HG02610 (cell line): ENCODE data around the gene RIMBP2.

ENCODE experiments used
- ATAC-seq: cut with Tn5 transposase; IDR thresholded peaks from one replicate; pipeline ENCODE4 v1.9.1; 2021; ENCODE audit warnings: mild to moderate bottlenecking, moderate library complexity; ENCODE audit not compliant: unreplicated experiment

RIMBP2 gene

GRCh38 chr12:130547480-130548155 is 168.5 kb downstream of the RIMBP2 start:
- no peak for ATAC-seq

GRCh38 chr12:130546494-130546893 is 169.6 kb downstream of the RIMBP2 start:
- ATAC-seq: no peak

- no peak for ATAC-seq
Observed at GRCh38 chr12:130545475-130545874, 170.6 kb downstream of the RIMBP2 start.

- ATAC-seq: no peak
Observed at GRCh38 chr12:130540376-130540775, 175.7 kb downstream of the RIMBP2 start.

- no peak for ATAC-seq
Observed at GRCh38 chr12:130538343-130539095, 177.6 kb downstream of the RIMBP2 start.

- ATAC-seq: no peak
Observed at GRCh38 chr12:130537655-130538054, 178.4 kb downstream of the RIMBP2 start.

GRCh38 chr12:130537051-130537450 is 179.0 kb downstream of the RIMBP2 start:
- ATAC-seq: no peak

GRCh38 chr12:130530429-130530828 is 185.7 kb downstream of the RIMBP2 start:
- ATAC-seq: no peak

- ATAC-seq: no peak
Observed at GRCh38 chr12:130529781-130530180, 186.3 kb downstream of the RIMBP2 start.

GRCh38 chr12:130527239-130527638 is 188.9 kb downstream of the RIMBP2 start:
- no peak for ATAC-seq

GRCh38 chr12:130526813-130527212 is 189.3 kb downstream of the RIMBP2 start:
- no peak for ATAC-seq

GRCh38 chr12:130525384-130526172 is 190.5 kb downstream of the RIMBP2 start:
- ATAC-seq: no peak

- no peak for ATAC-seq
Observed at GRCh38 chr12:130524759-130525158, 191.3 kb downstream of the RIMBP2 start.

GRCh38 chr12:130523863-130524614 is 192.1 kb downstream of the RIMBP2 start:
- no peak for ATAC-seq

- ATAC-seq: no peak
Observed at GRCh38 chr12:130523208-130523607, 192.9 kb downstream of the RIMBP2 start.

GRCh38 chr12:130522244-130522834 is 193.8 kb downstream of the RIMBP2 start:
- no peak for ATAC-seq

- no peak for ATAC-seq
Observed at GRCh38 chr12:130521375-130522124, 194.5 kb downstream of the RIMBP2 start.

- ATAC-seq: no peak
Observed at GRCh38 chr12:130520784-130521183, 195.3 kb downstream of the RIMBP2 start.

GRCh38 chr12:130517588-130517987 is 198.5 kb downstream of the RIMBP2 start:
- ATAC-seq: no peak

GRCh38 chr12:130514149-130514551 is 201.9 kb downstream of the RIMBP2 start:
- ATAC-seq: no peak
